H1 (cell line): ENCODE data around the gene PRLH. TPM values are rescaled to one million over a fixed set of nuclear protein-coding genes. Genes with fewer than 3 reads are reported as not detected.

Source experiments
- CTCF ChIA-PET: fragments of 300-600 bp; sonication (Branson Sonifier 250); formaldehyde crosslinking; loops from one replicate; lab custom pipeline; 2021; ENCODE audit not compliant: partially characterized antibody; lab: Charles Lee
- POLR2A ChIA-PET: fragments of 300-600 bp; sonication (Branson Sonifier 250); formaldehyde crosslinking; loops from one replicate; lab custom pipeline; 2021; ENCODE audit warnings: inconsistent platforms; ENCODE audit not compliant: partially characterized antibody; lab: Charles Lee
- DNase-seq, 2 experiments: peaks; one replicate each; pipeline versions ENCODE4 v3.0.0 to v3.0.0-alpha.2; 2010 to 2022; ENCODE audit warnings: low spot score in 2 of 2, low read depth in 1 of 2, mixed read lengths in 1 of 2
- FAIRE-seq: peaks from 2 replicates; lab custom pipeline; 2011; peaks lifted over from hg19 to GRCh38; lab: Jason Lieb, UNC
- H2AFZ ChIP-seq: 2 replicates; pipeline ENCODE4 v1.8.1; 2012; ENCODE audit warnings: low read length, inconsistent platforms
- H2AK5ac ChIP-seq: 2 replicates; pipeline ENCODE4 v1.6.1; 2013; ENCODE audit warnings: low read depth, low read length
- H2BK120ac ChIP-seq: replicated peaks from 2 replicates; pipeline ENCODE3; 2013; ENCODE audit warnings: low read depth, low read length, inconsistent platforms
- H2BK12ac ChIP-seq: 2 replicates; pipeline ENCODE4 v1.6.1; 2013; ENCODE audit warnings: low read depth, low read length
- H2BK15ac ChIP-seq: 2 replicates; pipeline ENCODE4 v1.6.1; 2013; ENCODE audit warnings: low read length
- H2BK20ac ChIP-seq: 2 replicates; pipeline ENCODE4 v1.6.1; 2013; ENCODE audit warnings: low read length
- H2BK5ac ChIP-seq: 2 replicates; pipeline ENCODE4 v1.6.1; 2013; ENCODE audit warnings: low read depth, low read length
- H3K14ac ChIP-seq: 2 replicates; pipeline ENCODE4 v1.6.1; 2013; ENCODE audit warnings: inconsistent platforms; ENCODE audit not compliant: insufficient read length
- H3K18ac ChIP-seq: 2 replicates; pipeline ENCODE4 v1.6.1; 2013; ENCODE audit warnings: low read length; ENCODE audit errors: extremely low read depth
- H3K23ac ChIP-seq: 2 replicates; pipeline ENCODE4 v1.6.1; 2013; ENCODE audit warnings: inconsistent platforms; ENCODE audit not compliant: insufficient read length
- H3K23me2 ChIP-seq: 2 replicates; pipeline ENCODE4 v1.6.1; 2013; ENCODE audit warnings: low read depth, low read length
- H3K27ac ChIP-seq: 2 replicates; pipeline ENCODE4 v1.6.1; 2011; ENCODE audit warnings: low read depth, low read length, inconsistent platforms
- H3K27me3 ChIP-seq, 4 experiments: replicated peaks in 1 of 4; 1 replicate in 1 of 4; 2 replicates in 3 of 4; pipeline versions ENCODE4 v1.6.1 to v1.8.1; 2011 to 2013; ENCODE audit warnings: low read length in 3 of 4, mild to moderate bottlenecking in 3 of 4, inconsistent platforms in 2 of 4, mixed read lengths in 2 of 4, moderate library complexity in 1 of 4; ENCODE audit not compliant: control insufficient read depth in 3 of 4, insufficient read depth in 3 of 4; ENCODE audit errors: extremely low read depth in 1 of 4
- H3K36me3 ChIP-seq, 4 experiments: 2 replicates each; pipeline versions ENCODE4 v1.6.1 to v1.8.1; 2011 to 2013; ENCODE audit warnings: mild to moderate bottlenecking in 4 of 4, low read length in 3 of 4, moderate library complexity in 2 of 4, control low read depth in 1 of 4, inconsistent platforms in 1 of 4; ENCODE audit not compliant: insufficient read depth in 4 of 4, control insufficient read depth in 2 of 4
- H3K4ac ChIP-seq: replicated peaks from 2 replicates; pipeline ENCODE3; 2013; ENCODE audit warnings: low read length, low read depth, mixed read lengths, inconsistent platforms; ENCODE audit not compliant: insufficient read length
- H3K4me1 ChIP-seq, 4 experiments: replicated peaks in 1 of 4; 1 replicate in 1 of 4; 2 replicates in 3 of 4; pipeline versions ENCODE4 v1.6.1 to v1.8.1; 2011 to 2013; ENCODE audit warnings: low read length in 3 of 4, inconsistent platforms in 2 of 4, mixed read lengths in 1 of 4; ENCODE audit not compliant: insufficient read depth in 4 of 4, control insufficient read depth in 3 of 4
- H3K4me2 ChIP-seq, 2 experiments: 2 replicates each; pipeline versions ENCODE4 v1.6.1 to v1.8.1; 2011 to 2013; ENCODE audit warnings: low read depth in 2 of 2, low read length in 2 of 2, control low read depth in 1 of 2, inconsistent platforms in 1 of 2, mild to moderate bottlenecking in 1 of 2; ENCODE audit not compliant: insufficient read depth in 1 of 2
- H3K4me3 ChIP-seq, 4 experiments: fragments of 200-600, 300-600 bp in 1 of 4; sonication (generic), shearing (Covaris generic), sonication (Bioruptor Twin) in 1 of 4; 2 replicates each; pipeline versions ENCODE4 v1.5.1 to v1.8.1; 2011 to 2016; ENCODE audit warnings: low read length in 4 of 4, low read depth in 3 of 4, control low read depth in 2 of 4, inconsistent platforms in 2 of 4, mild to moderate bottlenecking in 2 of 4, mixed read lengths in 1 of 4, moderate library complexity in 1 of 4; ENCODE audit not compliant: insufficient read depth in 2 of 4; ENCODE audit errors: extremely low read depth in 1 of 4
- H3K56ac ChIP-seq: replicated peaks from 2 replicates; pipeline ENCODE3; 2013; ENCODE audit warnings: low read depth, mild to moderate bottlenecking, mixed read lengths, low read length, inconsistent platforms; ENCODE audit not compliant: insufficient read length
- H3K79me1 ChIP-seq: 2 replicates; pipeline ENCODE4 v1.6.1; 2013; ENCODE audit warnings: low read depth, low read length, control low read depth
- H3K79me2 ChIP-seq, 2 experiments: 2 replicates each; pipeline versions ENCODE4 v1.6.1 to v1.8.1; 2012 to 2013; ENCODE audit warnings: low read length in 2 of 2, mild to moderate bottlenecking in 2 of 2, inconsistent platforms in 1 of 2; ENCODE audit not compliant: insufficient read depth in 2 of 2, control insufficient read depth in 1 of 2
- H3K9ac ChIP-seq, 4 experiments: replicated peaks in 1 of 4; 1 replicate in 1 of 4; 2 replicates in 3 of 4; pipeline versions ENCODE4 v1.6.1 to v1.8.1; 2011 to 2013; ENCODE audit warnings: low read depth in 3 of 4, low read length in 3 of 4, control low read depth in 2 of 4, mild to moderate bottlenecking in 2 of 4, moderate library complexity in 2 of 4, inconsistent platforms in 1 of 4; ENCODE audit errors: extremely low read depth in 1 of 4
- H3K9me3 ChIP-seq, 2 experiments: 2 replicates each; pipeline versions ENCODE4 v1.6.1 to v1.8.1; 2012 to 2013; ENCODE audit warnings: mild to moderate bottlenecking in 2 of 2, moderate library complexity in 2 of 2, control low read depth in 1 of 2, inconsistent platforms in 1 of 2, low read depth in 1 of 2, low read length in 1 of 2, mixed read lengths in 1 of 2; ENCODE audit not compliant: insufficient read depth in 2 of 2
- H4K20me1 ChIP-seq, 2 experiments: replicated peaks in 1 of 2; 2 replicates each; pipeline versions ENCODE3 to v1.8.1; 2011 to 2013; ENCODE audit warnings: inconsistent platforms in 2 of 2, low read length in 2 of 2, mild to moderate bottlenecking in 1 of 2; ENCODE audit not compliant: insufficient read depth in 2 of 2, control insufficient read depth in 1 of 2
- H4K5ac ChIP-seq: 2 replicates; pipeline ENCODE4 v1.6.1; 2013; ENCODE audit warnings: low read length, low read depth, mixed read lengths, inconsistent platforms; ENCODE audit not compliant: insufficient read length
- H4K8ac ChIP-seq: 2 replicates; pipeline ENCODE4 v1.8.0; 2013; ENCODE audit warnings: mild to moderate bottlenecking, moderate library complexity, low read length, inconsistent platforms; ENCODE audit not compliant: insufficient read depth; ENCODE audit errors: extremely low read depth
- H4K91ac ChIP-seq: replicated peaks from 2 replicates; pipeline ENCODE3; 2013; ENCODE audit warnings: low read length, mixed read lengths, inconsistent platforms; ENCODE audit not compliant: insufficient read length
- CBX8 ChIP-seq: fragments of 300-800, 300-1000 bp; sonication (generic); IDR thresholded peaks from 2 replicates; pipeline ENCODE4 v1.7.1; 2016; ENCODE audit warnings: low read depth, low read length, borderline replicate concordance
- CHD1 ChIP-seq: IDR thresholded peaks from 2 replicates; pipeline ENCODE4 v1.6.1; 2012; ENCODE audit warnings: low read depth, low read length, improper control_type of control experiment
- KDM4A ChIP-seq: IDR thresholded peaks from one replicate; pipeline ENCODE4 v1.7.1; 2012; ENCODE audit warnings: low read depth, mild to moderate bottlenecking, moderate library complexity, low read length, inconsistent platforms; ENCODE audit not compliant: severe bottlenecking
- NRF1 ChIP-seq: IDR thresholded peaks from 2 replicates; pipeline ENCODE4 v1.6.1; 2011; ENCODE audit warnings: mild to moderate bottlenecking, low read depth, low read length, improper control_type of control experiment
- RAD21 ChIP-seq, 2 experiments: IDR thresholded peaks in 1 of 2; conservative IDR thresholded peaks in 1 of 2; 2 replicates each; pipeline ENCODE4 v1.6.1; 2011; ENCODE audit warnings: low read depth in 2 of 2, low read length in 2 of 2, improper control_type of control experiment in 1 of 2, inconsistent platforms in 1 of 2, mild to moderate bottlenecking in 1 of 2, moderate library complexity in 1 of 2
- RBBP5 ChIP-seq: IDR thresholded peaks from 2 replicates; pipeline ENCODE4 v1.7.1; 2012; ENCODE audit warnings: low read depth, mild to moderate bottlenecking, inconsistent platforms, low read length, moderate library complexity, borderline replicate concordance
- RXRA ChIP-seq: IDR thresholded peaks from 2 replicates; pipeline ENCODE4 v1.6.1; 2011; ENCODE audit warnings: low read depth, mild to moderate bottlenecking, low read length, moderate library complexity; ENCODE audit not compliant: insufficient read depth
- SUZ12 ChIP-seq: fragments of 200-600 bp; sonication (generic); IDR thresholded peaks from 2 replicates; pipeline ENCODE4 v1.6.1; 2012; ENCODE audit warnings: mild to moderate bottlenecking, inconsistent platforms, low read length, moderate library complexity, mixed read lengths
- WGBS, 2 experiments: shearing (Covaris generic) in 1 of 2; methylation state at CpG; one replicate each; pipeline versions ENCODE4 v1.1.6 to v1.1.7; 2013 to 2015; ENCODE audit warnings: low lambda C conversion rate in 2 of 2, mixed read lengths in 2 of 2, inconsistent platforms in 1 of 2, low coverage in 1 of 2, missing lambda C conversion rate in 1 of 2; ENCODE audit not compliant: insufficient replicate concordance in 2 of 2, insufficient coverage in 1 of 2, insufficient read length in 1 of 2; ENCODE audit errors: extremely low coverage in 1 of 2, missing lambda C conversion rate in 1 of 2; 5-methylcytosine and 5-hydroxymethylcytosine counted together
- polyA plus RNA-seq, 7 experiments: library from polyadenylated mRNA; depleted of rRNA in 3 of 7; stranded (reverse) in 5 of 7; unstranded in 2 of 7; fragments of >200 nt in 5 of 7; fragments of 200-250 nt in 2 of 7; gene quantifications; 1 replicate in 5 of 7; 2 replicates in 1 of 7; 4 replicates in 1 of 7; pipeline versions ENCODE4 v1.2.1 to v1.2.3, GENCODE V29; 2011 to 2013; ENCODE audit warnings: missing spikeins in 2 of 7, mixed read lengths in 2 of 7
- total RNA-seq: library from RNA; stranded (reverse); fragmentation: NEBNext Ultra II Directional; extraction: Animal tissue kit (Norgen Biotek cat#: 25700); gene quantifications from 2 replicates; pipeline ENCODE4 v1.2.1, GENCODE V29; 2021
- TF ChIP-seq, protein P1 (sequence below): IDR thresholded peaks from 2 replicates; pipeline ENCODE4 v1.6.1; 2011; ENCODE audit warnings: low read length, improper control_type of control experiment

Gene PRLH
- total and polyA plus RNA-seq, 2 of the 8 experiments (the other 6 are each of a cell fraction or from before 2014, with no cell fraction given), result not detected

DNA sequence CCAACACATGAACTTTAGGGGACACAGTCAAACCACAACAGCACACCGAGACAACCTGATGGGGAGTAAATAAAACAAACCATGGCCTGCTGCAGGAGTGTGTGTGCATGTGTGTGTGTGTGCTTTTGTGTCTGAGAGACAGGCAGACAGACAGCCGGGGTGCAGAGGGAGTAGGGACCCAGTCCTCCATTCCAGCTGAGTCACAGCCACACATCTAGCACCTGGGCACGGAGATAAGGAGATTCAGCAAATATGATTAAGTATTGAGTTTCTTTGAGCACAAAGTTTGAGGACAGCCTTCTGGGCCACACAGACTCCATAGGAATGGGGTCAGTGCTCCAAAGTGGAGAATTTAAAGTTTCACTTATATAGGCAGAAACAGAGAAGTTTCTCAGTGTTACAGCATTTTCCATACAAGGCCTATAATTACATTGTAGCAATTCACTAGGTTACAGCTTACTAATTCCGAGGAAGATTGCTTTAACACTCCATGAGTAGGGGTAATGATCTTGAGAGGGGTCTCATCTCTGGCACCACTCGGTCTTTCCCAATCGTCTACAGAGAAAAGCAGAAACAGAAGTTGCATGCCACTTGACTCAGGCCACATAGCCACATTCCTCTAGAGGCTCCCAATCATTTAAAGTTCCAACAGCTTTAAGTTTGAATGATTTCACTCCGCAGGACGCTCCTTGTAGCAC, 30.8 kb upstream of the PRLH start:
- H3K27me3 ChIP-seq, result no peaks in the 10 kb centered on the region
- no peak overlapping the region for H2BK20ac ChIP-seq
- H3K79me2 ChIP-seq, result no peaks in the 10 kb centered on the region
- ChIA-PET POLR2A (interaction anchor here (1.0 to 1.8 kb wide), 3 partner anchors 8 to 37 kb away, joined by 3 to 4 read pairs (median 4); no protein-coding TSS in a partner anchor), CTCF (interaction anchor here (1.1 kb wide), 1 partner anchor 10 kb away, joined by 4 read pairs; no protein-coding TSS in a partner anchor)
- no peak for DNase-seq
- no peaks in the 10 kb centered on the region for H3K9me3 ChIP-seq
- WGBS, 2 experiments, result 93% methylated on average over 8 of the region's 8 CpGs; no CpG with 5 or more reads in 1 of the 2 experiments
- no peak overlapping the region for H2BK12ac ChIP-seq
- no peak overlapping the region for H2BK15ac ChIP-seq
- H2AFZ ChIP-seq, result no peak overlapping the region
- H3K4me2 ChIP-seq, result no peak overlapping the region
- no peak overlapping the region for H4K8ac ChIP-seq
- no peak overlapping the region for H3K56ac ChIP-seq
- H3K23me2 ChIP-seq, result no peaks in the 10 kb centered on the region
- TF ChIP-seq RAD21 (IDR thresholded peaks at IDR 0.05 in 1 of 2, conservative IDR thresholded peaks at IDR 0.05 in 1 of 2; ENCODE audit: low read depth in 2 of 2, low read length in 2 of 2) (no peak), RXRA (no peak), KDM4A (no peak), NRF1 (no peak), SUZ12 (no peak), CHD1 (no peak), CBX8 (no peak), RBBP5 (no peak)
- TF ChIP-seq, protein P1, sequence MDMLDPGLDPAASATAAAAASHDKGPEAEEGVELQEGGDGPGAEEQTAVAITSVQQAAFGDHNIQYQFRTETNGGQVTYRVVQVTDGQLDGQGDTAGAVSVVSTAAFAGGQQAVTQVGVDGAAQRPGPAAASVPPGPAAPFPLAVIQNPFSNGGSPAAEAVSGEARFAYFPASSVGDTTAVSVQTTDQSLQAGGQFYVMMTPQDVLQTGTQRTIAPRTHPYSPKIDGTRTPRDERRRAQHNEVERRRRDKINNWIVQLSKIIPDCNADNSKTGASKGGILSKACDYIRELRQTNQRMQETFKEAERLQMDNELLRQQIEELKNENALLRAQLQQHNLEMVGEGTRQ, result no peak
- H4K20me1 ChIP-seq, result peaks cover 0 to 2% of the 10 kb centered on the region in 2 experiments
- H3K4ac ChIP-seq, result no peak overlapping the region
- H3K14ac ChIP-seq, result no peak overlapping the region
- H3K36me3 ChIP-seq, result no peaks in the 10 kb centered on the region
- H3K23ac ChIP-seq, result no peak overlapping the region
- no peak overlapping the region for H2AK5ac ChIP-seq
- peaks cover 2% of the 10 kb centered on the region; the same call in 1 of the 2 replicates for H3K79me1 ChIP-seq
- no peak for FAIRE-seq
- H2BK5ac ChIP-seq, result no peak overlapping the region
- no peak overlapping the region for H2BK120ac ChIP-seq
- H3K4me1 ChIP-seq, result no peaks in the 10 kb centered on the region; a peak in 1 of 7 replicates
- no peak overlapping the region for H3K9ac ChIP-seq
- H4K5ac ChIP-seq, result no peak overlapping the region
- no peak overlapping the region for H3K4me3 ChIP-seq
- no peak overlapping the region for H3K18ac ChIP-seq
- no peak overlapping the region for H3K27ac ChIP-seq
- no peak overlapping the region for H4K91ac ChIP-seq
